ENCODE measurements around the gene LHFPL3. TPM values are rescaled to one million over a fixed set of nuclear protein-coding genes. Genes with fewer than 3 reads are reported as not detected.

Gene LHFPL3
- total RNA-seq, 4 donors from 2014 or later: not detected

DNA sequence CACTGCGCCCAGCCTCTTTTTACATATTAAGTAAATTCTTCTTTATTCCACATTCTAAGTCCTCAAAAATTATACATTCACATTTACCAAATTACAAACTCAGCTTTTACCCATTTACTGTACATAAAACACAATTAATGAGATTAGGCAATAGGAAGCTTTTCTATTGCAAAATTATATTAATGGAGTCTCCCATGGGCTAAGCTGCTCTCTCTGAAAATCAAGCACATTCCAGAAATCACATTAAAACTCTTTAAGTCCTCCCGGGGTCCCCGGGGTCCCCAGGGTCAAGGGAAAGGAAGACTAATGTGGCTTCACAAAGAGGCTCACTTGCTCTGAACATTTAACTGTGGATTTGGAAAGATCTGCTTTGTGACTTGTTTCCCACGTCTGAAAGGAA, 558.2 kb downstream of the LHFPL3 start:
- TF ChIP-seq, protein P1, sequence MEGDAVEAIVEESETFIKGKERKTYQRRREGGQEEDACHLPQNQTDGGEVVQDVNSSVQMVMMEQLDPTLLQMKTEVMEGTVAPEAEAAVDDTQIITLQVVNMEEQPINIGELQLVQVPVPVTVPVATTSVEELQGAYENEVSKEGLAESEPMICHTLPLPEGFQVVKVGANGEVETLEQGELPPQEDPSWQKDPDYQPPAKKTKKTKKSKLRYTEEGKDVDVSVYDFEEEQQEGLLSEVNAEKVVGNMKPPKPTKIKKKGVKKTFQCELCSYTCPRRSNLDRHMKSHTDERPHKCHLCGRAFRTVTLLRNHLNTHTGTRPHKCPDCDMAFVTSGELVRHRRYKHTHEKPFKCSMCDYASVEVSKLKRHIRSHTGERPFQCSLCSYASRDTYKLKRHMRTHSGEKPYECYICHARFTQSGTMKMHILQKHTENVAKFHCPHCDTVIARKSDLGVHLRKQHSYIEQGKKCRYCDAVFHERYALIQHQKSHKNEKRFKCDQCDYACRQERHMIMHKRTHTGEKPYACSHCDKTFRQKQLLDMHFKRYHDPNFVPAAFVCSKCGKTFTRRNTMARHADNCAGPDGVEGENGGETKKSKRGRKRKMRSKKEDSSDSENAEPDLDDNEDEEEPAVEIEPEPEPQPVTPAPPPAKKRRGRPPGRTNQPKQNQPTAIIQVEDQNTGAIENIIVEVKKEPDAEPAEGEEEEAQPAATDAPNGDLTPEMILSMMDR (IDR thresholded peaks at IDR 0.05; ENCODE audit: low read depth): no peak

DNA sequence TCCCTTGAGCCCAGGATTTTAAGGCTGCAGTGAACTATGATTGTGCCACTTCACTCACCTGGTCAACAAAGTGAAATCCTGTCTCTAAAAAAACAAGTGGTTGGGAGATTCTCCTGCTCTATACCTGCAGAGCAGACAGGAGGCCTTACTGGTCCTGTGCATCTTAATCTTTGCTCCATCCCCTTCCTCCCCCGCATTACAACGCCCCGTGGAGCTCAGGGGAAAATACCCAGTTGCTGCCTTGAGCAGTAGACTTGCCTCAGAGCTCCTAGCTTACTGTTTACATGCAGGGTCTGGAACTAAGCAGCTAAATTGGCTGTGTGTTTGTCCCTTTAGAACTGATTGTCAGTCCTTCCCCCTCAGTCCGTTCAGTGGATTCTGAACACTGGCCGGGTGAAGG, 561.8 kb downstream of the LHFPL3 start:
- TF ChIP-seq, protein P1 (IDR thresholded peaks at IDR 0.05; ENCODE audit: low read depth): no peak

DNA sequence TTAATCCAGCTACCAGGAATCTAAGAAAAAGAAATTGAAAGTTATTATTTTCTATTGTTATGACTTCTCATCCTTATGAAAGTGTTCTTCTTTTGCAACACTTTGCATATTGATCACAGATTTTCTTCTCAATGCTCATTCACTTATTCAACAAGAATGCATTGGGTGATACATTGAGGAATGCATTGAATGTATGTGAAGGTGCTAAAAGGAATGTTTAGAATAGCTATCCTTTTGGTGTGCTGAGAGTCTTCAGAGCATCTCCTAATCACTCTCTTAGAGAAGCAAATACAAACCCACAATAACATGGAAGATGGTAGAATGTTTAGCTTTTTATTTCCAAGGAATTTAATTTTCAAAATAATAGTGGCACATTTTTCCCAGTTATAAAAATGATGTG, 563.5 kb downstream of the LHFPL3 start:
- TF ChIP-seq, protein P1 (IDR thresholded peaks at IDR 0.05; ENCODE audit: low read depth): no peak

DNA sequence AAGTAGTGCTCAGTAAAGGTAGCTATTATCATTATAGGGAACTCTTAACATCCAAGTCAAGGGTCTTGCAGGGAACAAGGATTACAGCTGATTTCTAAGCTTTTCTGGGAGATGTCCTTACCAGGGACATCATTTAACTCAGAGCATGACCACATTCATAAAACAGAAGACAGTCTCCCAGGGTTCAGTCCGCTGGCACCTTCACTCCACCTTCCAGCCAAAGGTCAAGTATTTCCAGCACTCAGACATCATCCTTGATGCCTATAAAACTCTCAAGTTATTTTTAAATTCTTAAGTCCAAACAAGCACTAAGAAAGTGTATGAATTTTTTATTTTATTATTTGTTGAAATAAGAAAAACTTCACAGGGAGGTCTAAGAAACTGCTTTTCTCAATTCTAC, 565.9 kb downstream of the LHFPL3 start:
- TF ChIP-seq, protein P1 (IDR thresholded peaks at IDR 0.05; ENCODE audit: low read depth): no peak

DNA sequence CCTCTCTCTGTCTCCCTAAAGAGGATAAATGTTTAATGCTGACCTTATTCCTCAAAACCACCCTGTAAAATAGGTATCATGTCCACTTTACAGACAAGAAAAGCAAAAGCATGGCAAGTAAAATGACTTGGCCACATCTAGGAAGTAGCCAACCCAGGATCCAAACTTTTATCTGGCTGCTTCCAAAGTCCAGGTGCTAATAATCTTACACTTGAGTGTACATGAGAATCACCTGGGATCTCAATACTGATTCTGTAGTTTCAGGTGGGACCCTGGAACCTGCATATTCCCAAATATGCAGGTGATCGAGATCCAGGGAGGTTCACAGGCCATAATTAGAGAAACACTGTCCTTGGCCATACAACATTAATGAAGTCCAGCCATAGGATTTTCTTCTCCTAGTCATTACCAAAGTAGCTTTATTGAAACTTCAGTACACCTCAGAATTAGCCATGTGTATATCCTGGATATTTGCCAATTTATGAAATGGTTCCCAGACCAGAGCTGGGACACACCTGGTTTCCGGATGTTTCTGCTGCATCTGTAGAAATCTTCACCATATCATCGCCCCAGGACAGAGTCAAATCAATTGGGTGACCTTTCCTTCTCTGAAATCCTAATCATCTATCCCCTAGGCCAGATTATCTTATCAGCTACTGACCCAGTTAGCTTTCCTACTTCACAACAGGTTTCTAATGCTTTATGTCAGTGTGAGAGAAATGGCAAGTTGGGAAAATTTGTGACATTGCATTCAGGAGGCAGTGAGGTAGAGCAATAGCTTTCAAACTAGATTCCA, 566.5 kb downstream of the LHFPL3 start:
- TF ChIP-seq, protein P1 (IDR thresholded peaks at IDR 0.05; ENCODE audit: low read depth): no peak

DNA sequence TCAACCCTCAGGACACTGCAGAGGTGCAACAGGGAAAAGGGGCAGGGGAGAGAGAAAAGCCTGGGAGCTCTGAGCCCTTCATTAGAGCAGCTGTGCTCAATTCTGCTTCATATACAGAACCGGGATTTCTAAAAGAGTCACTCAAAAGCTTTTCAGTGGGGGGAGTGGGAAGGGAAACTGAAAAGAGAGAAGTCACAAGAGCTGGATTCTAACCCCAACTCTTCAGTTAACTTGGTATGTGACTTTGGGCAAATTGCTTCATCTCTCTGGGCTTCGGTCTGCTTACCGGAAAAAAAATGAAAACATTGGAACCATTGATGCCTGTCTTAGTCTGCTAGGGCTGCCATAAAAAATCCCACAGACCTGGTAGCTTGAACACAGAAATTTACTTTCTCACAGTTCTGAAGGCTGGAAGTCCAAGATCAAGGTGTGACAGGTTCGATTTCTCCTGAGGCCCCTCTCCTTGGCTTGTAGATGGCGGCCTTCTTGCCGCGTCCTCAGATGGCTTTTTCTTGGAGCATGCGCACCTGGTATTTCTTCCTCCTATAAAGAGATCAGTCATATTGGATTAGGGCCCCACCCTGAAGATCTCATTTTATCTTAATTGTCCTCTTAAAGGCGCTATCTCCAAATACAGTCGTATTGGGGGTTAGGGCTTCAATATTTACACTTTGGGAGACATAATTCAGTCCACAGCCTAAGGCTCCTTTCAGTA, 567.3 kb downstream of the LHFPL3 start:
- TF ChIP-seq, protein P1 (IDR thresholded peaks at IDR 0.05; ENCODE audit: low read depth): no peak

DNA sequence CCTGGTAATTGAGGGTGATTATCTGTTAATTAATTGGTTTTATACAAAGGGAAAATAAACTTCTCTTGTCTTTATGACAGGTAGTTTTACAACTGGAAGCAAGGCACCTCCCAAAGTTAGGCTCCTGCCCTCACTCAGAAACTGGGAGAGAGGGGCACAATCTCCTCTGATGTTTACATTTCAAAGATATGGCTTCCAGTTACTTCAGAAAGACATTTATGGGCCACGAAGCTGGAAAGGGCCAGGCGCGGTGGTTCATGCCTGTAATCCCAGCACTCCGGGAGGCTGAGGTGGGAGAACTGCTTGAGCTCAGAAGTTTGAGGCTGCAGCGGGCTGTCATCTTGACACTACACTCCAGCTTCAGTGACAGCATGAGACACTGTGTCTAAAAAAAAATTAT, 570.0 kb downstream of the LHFPL3 start:
- TF ChIP-seq, protein P1 (IDR thresholded peaks at IDR 0.05; ENCODE audit: low read depth): no peak

All from subcutaneous adipose tissue (tissue), 4 donors.